ENCODE data around the gene NFIC. TPM values are rescaled to one million over a fixed set of nuclear protein-coding genes. Genes with fewer than 3 reads are reported as not detected.

NFIC gene
- polyA plus RNA-seq, 1 experiment: 5.0 TPM

DNA sequence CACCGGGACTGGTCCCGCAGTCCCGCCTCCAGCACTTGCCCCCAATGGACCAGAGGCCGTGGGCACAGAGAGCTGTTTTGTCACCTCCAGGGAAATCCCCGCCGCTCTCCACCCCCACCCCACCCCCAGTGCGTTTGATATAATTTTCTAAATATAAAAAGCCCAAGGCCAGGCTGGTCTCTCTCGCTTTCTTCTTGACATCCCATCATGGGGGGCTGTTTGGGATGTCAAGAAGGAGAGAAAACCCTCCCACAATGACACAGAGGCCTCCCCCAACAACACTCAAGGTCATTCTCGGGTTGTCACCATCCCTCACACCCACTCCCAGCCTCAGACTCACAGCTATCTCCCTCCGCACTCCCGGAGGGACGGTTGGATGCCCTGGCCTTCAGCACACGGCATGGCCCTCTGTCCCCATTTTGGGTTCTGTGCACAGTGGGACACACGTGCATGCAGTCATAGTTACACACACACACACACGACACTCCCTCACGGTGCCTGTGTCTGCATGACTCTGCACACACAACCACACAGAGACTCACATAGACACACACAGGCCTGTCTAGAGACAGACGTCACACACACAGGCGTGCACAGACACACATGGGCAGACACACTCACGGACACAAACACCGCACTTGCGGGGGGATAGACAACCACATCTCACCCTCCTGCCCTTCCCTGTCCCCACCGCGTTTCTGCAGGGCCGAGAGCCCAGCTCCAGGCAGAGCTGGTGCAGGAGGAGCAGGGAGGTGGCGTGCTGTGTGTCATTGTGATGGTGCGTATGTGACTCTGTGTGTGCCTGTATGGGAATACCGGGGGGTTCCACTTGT lies 4.8 kb upstream of the NFIC start:
- H3K36me3 ChIP-seq (ENCODE audit: control insufficient read depth, insufficient read depth, low read length): no peaks in the 10 kb centered on the region
- H3K4me3 ChIP-seq (ENCODE audit: low read depth, low read length): peak overlapping the region; percentile 81
- no peaks in the 10 kb centered on the region for H3K27me3 ChIP-seq (ENCODE audit: control insufficient read depth, insufficient read depth, low read length)
- DNase-seq (ENCODE audit: low read depth): no peak
- no peak for TF ChIP-seq CTCF (IDR thresholded peaks at IDR 0.05; ENCODE audit: insufficient read depth, low read depth, low read length)
- POLR2A ChIA-PET: no interaction called here
- CTCF ChIA-PET: interaction anchor here (0.8 to 1.8 kb wide), 2 partner anchors 68 to 111 kb away, joined by 3 to 6 read pairs; no protein-coding TSS in a partner anchor

GRCh38 chr19:3362217-3362906 lies 4.0 kb upstream of the NFIC start:
- ChIA-PET CTCF (interaction anchor here (1.8 kb wide), 1 partner anchor 67 kb away, joined by 6 read pairs; no protein-coding TSS in a partner anchor), POLR2A (no interaction called here)
- no peak for DNase-seq (ENCODE audit: low read depth)
- Histone ChIP-seq H3K4me3 (ENCODE audit: low read depth, low read length) (no peak overlapping the region), H3K36me3 (ENCODE audit: control insufficient read depth, insufficient read depth, low read length) (no peaks in the 10 kb centered on the region), H3K27me3 (ENCODE audit: control insufficient read depth, insufficient read depth, low read length) (no peaks in the 10 kb centered on the region)
- TF ChIP-seq CTCF (IDR thresholded peaks at IDR 0.05; ENCODE audit: insufficient read depth, low read depth, low read length): no peak

DNA sequence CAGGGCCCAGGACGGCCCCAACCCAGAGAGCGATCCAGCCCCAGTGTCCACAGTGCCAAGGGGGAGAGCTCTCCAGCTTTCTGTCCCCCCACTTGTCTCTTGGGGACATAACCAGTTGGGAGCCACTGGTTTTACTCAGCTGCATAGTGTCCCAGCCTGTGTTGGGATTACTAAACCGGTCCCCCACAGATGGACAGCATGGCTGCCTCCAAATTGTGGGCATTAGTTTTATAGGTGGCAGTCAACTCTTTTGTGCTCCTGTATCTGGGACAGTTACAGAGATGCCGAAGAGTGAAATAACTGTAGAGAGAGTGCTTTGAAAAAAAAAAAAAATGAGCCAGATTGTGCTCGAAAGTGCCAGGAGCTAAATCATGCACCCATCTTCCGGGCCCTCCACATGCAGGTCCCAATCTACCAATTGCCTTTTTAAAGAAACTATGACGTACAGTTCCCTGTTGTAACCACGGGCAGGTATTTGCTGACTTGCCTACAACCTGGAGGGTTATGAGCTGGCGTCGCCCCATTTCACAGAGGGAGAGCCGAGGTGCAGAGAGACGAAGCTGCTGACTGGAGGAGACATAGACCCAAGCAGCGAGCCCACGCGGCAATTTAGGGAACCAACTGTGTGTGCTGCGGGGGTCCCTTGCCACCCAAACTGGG lies 2.4 kb upstream of the NFIC start:
- POLR2A ChIA-PET: no interaction called here

DNA sequence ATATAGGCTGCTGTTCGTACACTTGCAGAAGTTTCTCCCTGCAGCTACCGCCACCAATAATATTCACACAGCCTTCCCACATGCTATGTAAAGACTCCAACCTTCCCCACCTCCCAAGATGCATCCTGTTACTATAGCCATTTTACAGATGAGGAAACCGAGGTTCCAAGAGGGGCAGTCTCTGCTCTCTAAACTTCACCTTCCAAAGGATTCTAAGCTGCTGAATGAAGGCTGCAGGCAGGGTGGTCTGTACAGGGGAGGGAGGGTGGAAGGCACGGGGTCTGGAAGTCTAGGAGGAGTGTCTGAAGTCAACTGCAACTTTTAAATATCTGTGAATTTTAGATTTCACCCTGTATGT lies 1.9 kb upstream of the NFIC start:
- ChIA-PET POLR2A (no interaction called here), CTCF (interaction anchor here (0.7 to 2.4 kb wide), 3 partner anchors 62 to 69 kb away, joined by 3 to 11 read pairs (median 4); no protein-coding TSS in a partner anchor)
- TF ChIP-seq CTCF (IDR thresholded peaks at IDR 0.05; ENCODE audit: insufficient read depth, low read depth, low read length): no peak
- Histone ChIP-seq H3K4me3 (ENCODE audit: low read depth, low read length) (no peak overlapping the region), H3K36me3 (ENCODE audit: control insufficient read depth, insufficient read depth, low read length) (no peaks in the 10 kb centered on the region), H3K27me3 (ENCODE audit: control insufficient read depth, insufficient read depth, low read length) (no peaks in the 10 kb centered on the region)
- no peak for DNase-seq (ENCODE audit: low read depth)

More for the DNA sequence above, 2.4 kb upstream of the NFIC start:
- H3K27me3 ChIP-seq (ENCODE audit: control insufficient read depth, insufficient read depth, low read length): no peaks in the 10 kb centered on the region
- no peaks in the 10 kb centered on the region for H3K36me3 ChIP-seq (ENCODE audit: control insufficient read depth, insufficient read depth, low read length)
- TF ChIP-seq CTCF (IDR thresholded peaks at IDR 0.05; ENCODE audit: insufficient read depth, low read depth, low read length): no peak
- no peak overlapping the region for H3K4me3 ChIP-seq (ENCODE audit: low read depth, low read length)
- DNase-seq (ENCODE audit: low read depth): no peak
- CTCF ChIA-PET: interaction anchor here (0.6 to 2.4 kb wide), 4 partner anchors 62 to 335 kb away, joined by 3 to 11 read pairs (median 4); no protein-coding TSS in a partner anchor
